HepG2 (cell line): Measurements from ENCODE around the gene FETUB.

Experiments
- ARID3A ChIP-seq: IDR thresholded peaks from 2 replicates; pipeline ENCODE4 v1.6.1; 2012; ENCODE audit warnings: low read depth, low read length, improper control_type of control experiment
- CTCF ChIP-seq: sonication (generic); formaldehyde crosslinking; IDR thresholded peaks from 2 replicates; pipeline ENCODE4 v1.5.0; 2020; ENCODE audit warnings: mild to moderate bottlenecking, missing genetic modification reagents, moderate library complexity
- ESRRA ChIP-seq: sonication (generic); formaldehyde crosslinking; IDR thresholded peaks from 2 replicates; pipeline ENCODE4 v1.5.1; 2020; ENCODE audit warnings: mild to moderate bottlenecking, low read depth, missing genetic modification reagents
- EZH2 ChIP-seq: conservative IDR thresholded peaks from 2 replicates; pipeline ENCODE4 v1.6.1; 2012; ENCODE audit warnings: mild to moderate bottlenecking, low read depth, low read length, moderate library complexity
- GTF2F1 ChIP-seq: fragments of 150-350 bp; IDR thresholded peaks from 2 replicates; pipeline ENCODE4 v1.6.1; 2014; ENCODE audit warnings: low read length
- HES4 ChIP-seq: sonication (generic); formaldehyde crosslinking; IDR thresholded peaks from 2 replicates; pipeline ENCODE4 v1.9.0; 2021; ENCODE audit warnings: mild to moderate bottlenecking, missing genetic modification reagents, borderline replicate concordance
- RARA ChIP-seq: IDR thresholded peaks from 2 replicates; pipeline ENCODE4 v1.6.1; 2016; ENCODE audit warnings: missing genetic modification reagents, missing compliant biosample characterization
- TFE3 ChIP-seq: IDR thresholded peaks from 2 replicates; pipeline ENCODE4 v1.6.1; 2016
- ZNF230 ChIP-seq: sonication (generic); formaldehyde crosslinking; IDR thresholded peaks from 2 replicates; pipeline ENCODE4 v1.4.0; 2020; ENCODE audit warnings: mild to moderate bottlenecking, missing genetic modification reagents

GRCh38 chr3:186683979-186684378 is 43.8 kb downstream of the FETUB start:
- TF ChIP-seq RARA (no peak), EZH2 (no peak), HES4 (CRISPR knock-in tag) (no peak), ZNF230 (CRISPR knock-in tag) (no peak), ESRRA (CRISPR knock-in tag) (no peak), GTF2F1 (no peak), TFE3 (CRISPR knock-in tag) (no peak), ARID3A (no peak), CTCF (CRISPR knock-in tag) (no peak)
